GM12878 (cell line): ENCODE data around the gene GYPC.
"Not testable (repeated sequence)": the region's sequence is repeated elsewhere in the genome, so short reads cannot be mapped to it uniquely, and the experiment has no call there.

Experiments
- CTCF ChIP-seq, 3 experiments: IDR thresholded peaks in 2 of 3; conservative IDR thresholded peaks in 1 of 3; 2 replicates each; pipeline ENCODE4 v1.5.1; 2011; ENCODE audit warnings: low read depth in 3 of 3, low read length in 3 of 3, mild to moderate bottlenecking in 3 of 3, control low read depth in 2 of 3, moderate library complexity in 2 of 3, inconsistent platforms in 1 of 3, mixed read lengths in 1 of 3; ENCODE audit not compliant: control insufficient read depth in 2 of 3, insufficient read depth in 1 of 3; ENCODE audit errors: extremely low read depth in 1 of 3
- TARDBP ChIP-seq: IDR thresholded peaks from 2 replicates; pipeline ENCODE4 v1.6.1; 2016; ENCODE audit warnings: borderline replicate concordance
- ZBED1 ChIP-seq: IDR thresholded peaks from 2 replicates; pipeline ENCODE4 v1.6.1; 2016; ENCODE audit warnings: borderline replicate concordance

DNA sequence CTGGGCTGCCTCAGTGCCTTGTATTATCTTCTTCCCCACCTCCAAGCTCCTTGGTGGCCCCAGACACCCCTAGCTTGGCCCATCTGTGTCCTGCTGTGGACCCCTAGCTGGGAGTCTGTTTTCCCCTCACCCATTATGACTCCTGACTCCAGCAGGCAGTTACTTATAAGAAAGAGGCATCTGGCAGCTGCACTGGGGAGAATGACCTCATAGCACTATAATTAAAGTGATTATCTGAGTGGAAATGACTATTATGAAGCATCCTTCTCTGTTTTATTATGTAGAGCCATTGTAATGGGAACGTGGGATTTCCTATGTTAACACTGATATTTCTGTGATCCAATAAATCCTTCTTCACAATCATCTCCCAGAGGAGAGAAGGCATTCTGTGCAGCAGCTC is 36.3 kb downstream of the GYPC start:
- not testable (repeated sequence) for TF ChIP-seq TARDBP; ZBED1; CTCF (IDR thresholded peaks at IDR 0.05 in 2 of 3, conservative IDR thresholded peaks at IDR 0.05 in 1 of 3; ENCODE audit: control insufficient read depth in 2 of 3, extremely low read depth in 1 of 3, insufficient read depth in 1 of 3, low read depth in 3 of 3, low read length in 3 of 3)
